PFSK-1 (cell line): ENCODE results near the gene SLC35F1.

ENCODE experiments used
- FOXP2 ChIP-seq: optimal IDR thresholded peaks from 2 replicates; pipeline ENCODE3; 2011; ENCODE audit warnings: borderline replicate concordance, control low read depth, inconsistent platforms; ENCODE audit not compliant: insufficient read depth; ENCODE audit errors: extremely low read length, extremely low read depth
- POLR2AphosphoS5 ChIP-seq: IDR thresholded peaks from 2 replicates; pipeline ENCODE4 v1.6.1; 2012; ENCODE audit warnings: low read depth, mild to moderate bottlenecking, control low read depth, low read length, moderate library complexity
- REST ChIP-seq, 2 experiments: IDR thresholded peaks; 2 replicates each; pipeline versions ENCODE4 v1.6.1 to v1.8.0; 2011 to 2012; ENCODE audit warnings: low read depth in 2 of 2, low read length in 2 of 2, control low read depth in 1 of 2, inconsistent platforms in 1 of 2, mild to moderate bottlenecking in 1 of 2, moderate library complexity in 1 of 2; ENCODE audit not compliant: insufficient read depth in 1 of 2
- SIN3A ChIP-seq: IDR thresholded peaks from 2 replicates; pipeline ENCODE4 v1.6.1; 2012; ENCODE audit warnings: mild to moderate bottlenecking, low read length, moderate library complexity, borderline replicate concordance; ENCODE audit not compliant: insufficient read depth
- TAF1 ChIP-seq: IDR thresholded peaks from 2 replicates; pipeline ENCODE4 v1.6.1; 2012; ENCODE audit warnings: low read length, control low read depth, borderline replicate concordance; ENCODE audit not compliant: insufficient read depth

Gene SLC35F1

DNA sequence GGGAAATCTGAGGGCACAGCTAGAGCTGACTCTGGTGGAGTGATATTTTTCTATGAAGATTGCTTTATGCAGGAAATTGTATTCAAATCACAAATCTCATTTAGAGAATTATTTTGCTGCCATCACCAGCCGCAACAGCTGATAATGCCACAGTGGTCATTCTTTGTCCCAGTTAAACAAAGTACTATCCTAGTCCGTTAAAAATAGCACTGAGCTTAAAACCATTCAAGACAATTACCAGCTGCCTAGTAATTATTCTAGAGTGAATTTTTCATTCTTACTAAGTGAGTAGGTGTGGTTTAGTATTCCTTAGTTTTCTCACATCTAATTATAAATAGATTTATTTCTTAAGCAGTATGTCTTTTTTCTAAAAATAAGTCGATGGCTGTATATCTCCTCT, 190.5 kb downstream of the SLC35F1 start:
- TF ChIP-seq TAF1 (no peak), REST (IDR thresholded peaks at IDR 0.05; ENCODE audit: insufficient read depth in 1 of 2, low read depth in 2 of 2, low read length in 2 of 2) (no peak), POLR2AphosphoS5 (no peak), SIN3A (no peak), FOXP2 (no peak)

- no peak for TF ChIP-seq SIN3A
- no peak for TF ChIP-seq FOXP2
- no peak for TF ChIP-seq POLR2AphosphoS5
- no peak for TF ChIP-seq TAF1
- no peak for TF ChIP-seq REST (IDR thresholded peaks at IDR 0.05; ENCODE audit: insufficient read depth in 1 of 2, low read depth in 2 of 2, low read length in 2 of 2)
Observed at GRCh38 chr6:118100717-118101116, 193.7 kb downstream of the SLC35F1 start.

DNA sequence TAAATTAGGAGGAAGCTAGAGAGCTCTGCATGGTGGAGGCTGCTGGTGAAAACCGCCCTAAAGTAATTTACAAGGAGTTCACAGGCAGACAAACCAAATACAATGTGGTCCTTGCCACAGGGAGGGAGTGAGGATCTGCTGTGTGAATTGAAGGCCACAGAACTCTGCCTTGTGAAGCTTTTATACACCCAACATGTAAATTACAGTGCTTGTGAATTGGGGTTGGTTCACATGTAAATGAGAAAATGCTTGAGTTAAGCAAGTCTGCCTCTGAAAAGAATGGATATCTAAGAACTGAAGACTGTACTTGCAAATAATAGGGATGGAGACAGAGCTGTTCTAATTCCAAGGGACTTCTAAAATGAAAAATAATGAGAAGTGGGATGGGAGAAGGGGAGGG, 194.2 kb downstream of the SLC35F1 start:
- TF ChIP-seq REST (IDR thresholded peaks at IDR 0.05; ENCODE audit: insufficient read depth in 1 of 2, low read depth in 2 of 2, low read length in 2 of 2) (no peak), POLR2AphosphoS5 (no peak)

DNA sequence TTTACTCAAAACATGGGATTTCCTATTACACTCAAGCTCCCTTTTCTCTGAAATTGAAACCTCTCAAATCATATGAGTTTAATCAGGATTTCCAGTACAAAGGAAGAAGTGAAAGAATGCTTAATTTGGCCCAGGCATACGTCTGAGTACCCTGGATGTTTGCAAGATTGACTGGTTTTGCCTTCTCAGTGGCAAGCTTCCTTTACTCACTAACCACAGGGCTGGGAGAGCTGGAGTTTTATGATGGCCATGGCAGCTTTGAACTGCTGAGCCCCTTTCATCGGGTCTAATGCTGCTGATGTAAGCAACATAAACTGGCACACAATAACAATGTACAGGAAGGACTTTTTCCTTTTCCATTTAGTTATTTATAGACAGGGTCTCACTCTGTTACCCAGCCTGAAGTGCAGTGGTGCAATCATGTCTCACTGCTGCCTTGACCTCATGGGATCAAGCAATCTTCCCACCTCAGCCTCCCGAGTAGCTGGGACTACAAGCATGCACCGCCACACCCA, 194.8 kb downstream of the SLC35F1 start:
- TF ChIP-seq FOXP2 (no peak), REST (IDR thresholded peaks at IDR 0.05; ENCODE audit: insufficient read depth in 1 of 2, low read depth in 2 of 2, low read length in 2 of 2) (no peak), TAF1 (no peak)

DNA sequence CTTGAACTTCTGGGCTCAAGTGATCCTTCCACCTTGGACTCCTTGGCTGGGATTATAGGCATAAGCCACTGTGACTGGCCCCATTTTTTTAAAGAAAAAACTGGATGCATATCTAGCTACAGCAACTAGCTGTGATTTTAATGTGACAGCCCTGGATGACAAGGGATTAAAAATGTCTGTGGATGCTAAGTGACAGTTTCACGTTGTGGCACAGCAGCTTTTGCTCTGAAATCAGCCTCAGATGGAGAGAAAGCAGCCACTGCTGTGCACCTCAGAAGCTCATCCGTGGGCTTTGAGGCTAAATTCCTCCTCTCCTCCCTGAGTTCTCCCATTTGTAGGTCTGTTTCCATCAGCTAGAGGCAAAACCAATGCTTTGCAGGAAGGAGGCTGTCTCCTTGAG, 195.3 kb downstream of the SLC35F1 start:
- TF ChIP-seq FOXP2: no peak
- no peak for TF ChIP-seq TAF1
- TF ChIP-seq SIN3A: no peak
- TF ChIP-seq POLR2AphosphoS5: no peak
- TF ChIP-seq REST (IDR thresholded peaks at IDR 0.05; ENCODE audit: insufficient read depth in 1 of 2, low read depth in 2 of 2, low read length in 2 of 2): no peak
